Type B pancreatic cell (in vitro differentiated cells): ENCODE data around the gene DNAH10. TPM values are rescaled to one million over a fixed set of nuclear protein-coding genes. Genes with fewer than 3 reads are reported as not detected.

Experiments
- DNase-seq: peaks from one replicate; pipeline ENCODE4 v3.0.0; 2021; ENCODE audit warnings: mixed read lengths; ENCODE audit not compliant: unreplicated experiment; ENCODE audit errors: extremely low spot score
- H3K27ac Mint-ChIP-seq: 2 replicates; pipeline ENCODE4 v1.8.0; 2021; ENCODE audit warnings: mild to moderate bottlenecking, mixed read lengths
- H3K27me3 Mint-ChIP-seq: 2 replicates; pipeline ENCODE4 v1.8.0; 2021; ENCODE audit warnings: mixed read lengths
- H3K36me3 Mint-ChIP-seq: 2 replicates; pipeline ENCODE4 v1.8.0; 2021; ENCODE audit warnings: mixed read lengths
- H3K4me1 Mint-ChIP-seq: one replicate; pipeline ENCODE4 v1.8.0; 2021; ENCODE audit warnings: mixed read lengths; ENCODE audit not compliant: unreplicated experiment
- H3K4me3 Mint-ChIP-seq: 2 replicates; pipeline ENCODE4 v1.8.0; 2021; ENCODE audit warnings: mild to moderate bottlenecking, mixed read lengths
- H3K9me3 Mint-ChIP-seq: 2 replicates; pipeline ENCODE4 v1.8.0; 2021; ENCODE audit warnings: mixed read lengths
- total RNA-seq: library from RNA; stranded (reverse); gene quantifications from 2 replicates; pipeline ENCODE4 v1.2.1, GENCODE V29; 2021; ENCODE audit warnings: low replicate concordance
- TF ChIP-seq, protein P1 (sequence below): fragments of 200-600 bp; sonication (generic); conservative IDR thresholded peaks from 2 replicates; pipeline ENCODE4 v1.5.0; 2021; ENCODE audit warnings: antibody characterized with exemption, mild to moderate bottlenecking

The DNAH10 gene
- total RNA-seq, 1 donor from 2014 or later = 0.56 TPM

DNA sequence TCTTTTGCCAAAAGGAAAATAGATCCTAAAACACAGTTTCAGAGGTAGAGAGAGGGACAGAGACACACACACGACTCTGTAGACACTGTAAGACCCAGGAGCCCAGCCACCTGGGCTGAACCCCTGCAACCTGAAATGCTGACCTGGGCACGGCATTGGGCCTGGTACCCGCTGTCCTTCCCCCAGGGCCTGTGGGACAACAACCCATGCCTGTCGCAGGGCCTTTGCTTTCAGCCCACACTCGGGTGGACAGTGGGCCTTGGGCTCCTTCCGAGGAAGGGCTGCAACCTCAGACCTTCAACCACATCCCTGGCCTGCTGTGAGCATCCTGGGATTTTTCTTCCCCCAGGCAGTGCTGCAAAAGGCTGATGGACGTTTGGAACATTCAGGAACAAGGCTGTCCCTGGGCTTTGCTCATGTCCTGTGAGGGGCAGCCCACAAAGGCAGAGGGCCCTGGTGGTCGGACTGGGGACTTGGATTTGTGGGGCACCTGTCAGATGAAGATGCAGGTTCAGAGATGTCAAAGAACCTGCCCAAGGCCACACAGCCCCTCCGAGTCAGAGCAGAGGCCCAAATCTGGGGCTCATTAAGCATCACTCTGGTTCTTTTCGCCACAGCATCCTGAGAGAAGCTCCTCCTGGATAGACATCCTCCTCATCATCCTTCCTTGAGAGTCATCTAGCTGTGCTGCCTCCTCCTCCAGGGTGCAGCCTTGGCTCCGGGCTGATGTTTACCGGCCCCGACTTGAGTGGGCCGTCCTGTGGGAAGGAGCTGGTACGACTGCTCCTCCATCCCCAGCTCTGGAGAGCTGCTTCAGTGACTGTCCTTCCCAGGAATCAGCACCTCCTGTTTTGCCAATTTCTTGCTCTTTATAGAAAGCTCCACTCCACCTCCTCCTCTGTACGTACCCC is 177.9 kb downstream of the DNAH10 start:
- Mint-ChIP-seq H3K36me3 (peaks cover 35% of the 10 kb centered on the region), H3K9me3 (no peaks in the 10 kb centered on the region), H3K27me3 (no peaks in the 10 kb centered on the region), H3K27ac (no peak overlapping the region), H3K4me1 (peaks cover 6% of the 10 kb centered on the region), H3K4me3 (no peak overlapping the region)
- DNase-seq = no peak
- TF ChIP-seq, protein P1, sequence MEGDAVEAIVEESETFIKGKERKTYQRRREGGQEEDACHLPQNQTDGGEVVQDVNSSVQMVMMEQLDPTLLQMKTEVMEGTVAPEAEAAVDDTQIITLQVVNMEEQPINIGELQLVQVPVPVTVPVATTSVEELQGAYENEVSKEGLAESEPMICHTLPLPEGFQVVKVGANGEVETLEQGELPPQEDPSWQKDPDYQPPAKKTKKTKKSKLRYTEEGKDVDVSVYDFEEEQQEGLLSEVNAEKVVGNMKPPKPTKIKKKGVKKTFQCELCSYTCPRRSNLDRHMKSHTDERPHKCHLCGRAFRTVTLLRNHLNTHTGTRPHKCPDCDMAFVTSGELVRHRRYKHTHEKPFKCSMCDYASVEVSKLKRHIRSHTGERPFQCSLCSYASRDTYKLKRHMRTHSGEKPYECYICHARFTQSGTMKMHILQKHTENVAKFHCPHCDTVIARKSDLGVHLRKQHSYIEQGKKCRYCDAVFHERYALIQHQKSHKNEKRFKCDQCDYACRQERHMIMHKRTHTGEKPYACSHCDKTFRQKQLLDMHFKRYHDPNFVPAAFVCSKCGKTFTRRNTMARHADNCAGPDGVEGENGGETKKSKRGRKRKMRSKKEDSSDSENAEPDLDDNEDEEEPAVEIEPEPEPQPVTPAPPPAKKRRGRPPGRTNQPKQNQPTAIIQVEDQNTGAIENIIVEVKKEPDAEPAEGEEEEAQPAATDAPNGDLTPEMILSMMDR = no peak

DNA sequence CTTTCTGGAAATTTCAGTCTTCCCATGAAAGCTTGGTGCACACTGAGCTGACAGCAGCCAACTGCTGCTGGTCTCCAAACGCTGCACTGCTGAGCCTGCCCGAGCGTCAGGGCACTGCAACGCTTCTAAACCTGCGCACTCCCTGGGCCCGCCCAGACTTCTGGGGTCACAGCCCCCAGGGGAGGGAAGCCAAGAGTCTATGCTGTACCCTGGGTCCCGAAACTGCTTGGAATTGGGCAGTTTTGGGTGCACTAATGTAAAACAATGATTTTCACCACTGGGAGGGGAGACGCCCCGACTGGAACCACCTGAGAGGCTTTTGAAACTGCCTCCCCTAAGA is 178.5 kb downstream of the DNAH10 start:
- H3K27me3 Mint-ChIP-seq = no peaks in the 10 kb centered on the region
- peaks cover 6% of the 10 kb centered on the region for H3K4me1 Mint-ChIP-seq
- TF ChIP-seq, protein P1 = no peak
- H3K9me3 Mint-ChIP-seq = no peaks in the 10 kb centered on the region
- no peak for DNase-seq
- no peak overlapping the region for H3K27ac Mint-ChIP-seq
- peaks cover 35% of the 10 kb centered on the region for H3K36me3 Mint-ChIP-seq
- no peak overlapping the region for H3K4me3 Mint-ChIP-seq

DNA sequence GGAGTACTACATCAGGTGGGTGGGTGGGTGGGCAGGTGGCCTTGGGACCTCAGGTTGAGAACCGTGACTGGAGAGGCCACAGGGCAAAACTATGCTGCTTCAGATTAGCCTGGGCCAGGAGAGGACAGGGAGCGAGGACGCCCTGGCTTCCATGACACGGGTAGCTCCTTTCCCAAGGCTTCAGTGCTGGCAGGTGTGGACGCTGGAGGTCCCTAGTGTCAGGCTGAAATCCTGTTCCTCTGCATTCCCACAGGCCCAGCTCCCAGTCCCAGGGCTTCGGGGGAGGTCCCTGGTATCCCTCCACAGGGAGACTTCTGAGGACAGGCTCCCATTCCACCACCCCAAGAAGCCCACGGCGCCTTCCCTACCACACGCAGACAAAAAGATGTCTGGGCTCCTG is 178.9 kb downstream of the DNAH10 start:
- Mint-ChIP-seq H3K27ac (no peak overlapping the region), H3K36me3 (peaks cover 35% of the 10 kb centered on the region), H3K27me3 (no peaks in the 10 kb centered on the region), H3K4me1 (peaks cover 6% of the 10 kb centered on the region), H3K9me3 (no peaks in the 10 kb centered on the region), H3K4me3 (no peak overlapping the region)
- DNase-seq = no peak
- TF ChIP-seq, protein P1 = no peak

DNA sequence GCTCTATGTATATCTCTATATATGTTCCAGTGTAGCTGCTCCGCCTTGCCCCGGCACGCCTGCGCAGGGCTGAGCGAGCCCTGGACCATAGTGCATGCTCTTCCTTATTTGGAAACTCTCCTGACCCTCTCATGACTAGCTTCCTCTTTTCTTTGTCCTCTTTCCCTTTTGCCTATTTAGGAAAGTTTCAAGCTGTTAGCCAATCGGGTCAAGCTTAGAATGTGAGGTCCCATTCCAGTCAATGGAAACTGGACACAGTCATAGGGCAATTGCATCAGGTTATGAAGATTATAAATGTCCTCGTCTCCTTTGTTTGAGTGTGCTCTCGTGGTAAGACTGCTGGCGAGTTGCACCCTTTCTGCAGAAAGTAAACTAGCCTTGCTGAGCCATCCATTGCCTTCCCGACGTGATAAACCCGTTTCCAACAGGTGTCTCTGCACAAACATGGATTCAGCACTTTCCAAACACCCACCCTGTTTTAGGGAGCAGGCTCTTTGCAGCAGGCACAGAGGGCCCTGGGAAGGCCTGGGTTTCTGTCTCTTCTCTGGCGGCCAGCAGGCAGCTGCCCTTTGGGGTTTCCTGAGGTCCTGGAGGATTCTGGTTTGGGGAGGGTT is 179.6 kb downstream of the DNAH10 start:
- TF ChIP-seq, protein P1 = no peak
- peaks cover 6% of the 10 kb centered on the region for H3K4me1 Mint-ChIP-seq
- peaks cover 29% of the 10 kb centered on the region for H3K36me3 Mint-ChIP-seq

DNA sequence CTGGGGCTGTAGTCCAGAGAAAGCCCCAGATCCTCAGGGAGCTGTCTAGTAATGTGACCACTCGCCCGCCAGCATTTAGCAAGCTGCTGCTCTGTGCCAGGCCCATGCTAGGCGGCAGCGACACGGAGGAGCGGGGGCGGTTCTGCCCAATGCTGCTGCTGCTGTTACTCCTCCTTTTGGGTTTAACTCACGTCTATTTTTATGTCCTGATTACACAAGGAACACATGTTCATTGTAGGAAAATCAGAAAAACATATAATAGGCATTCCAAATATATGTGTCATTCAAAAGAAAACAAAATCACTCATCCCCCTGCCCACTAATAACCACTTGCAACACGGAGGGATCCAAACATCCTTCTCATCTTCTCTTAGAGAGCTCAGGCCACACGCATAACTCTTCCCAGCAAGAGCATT is 180.1 kb downstream of the DNAH10 start:
- Mint-ChIP-seq H3K27me3 (no peaks in the 10 kb centered on the region), H3K4me1 (peaks cover 6% of the 10 kb centered on the region), H3K27ac (no peak overlapping the region), H3K36me3 (peaks cover 28% of the 10 kb centered on the region), H3K4me3 (no peak overlapping the region), H3K9me3 (no peaks in the 10 kb centered on the region)
- TF ChIP-seq, protein P1 = no peak
- DNase-seq = no peak

More for the DNA sequence above, 179.6 kb downstream of the DNAH10 start:
- DNase-seq = no peak
- Mint-ChIP-seq H3K4me3 (no peak overlapping the region), H3K27me3 (no peaks in the 10 kb centered on the region), H3K9me3 (no peaks in the 10 kb centered on the region), H3K27ac (no peak overlapping the region)
